Dermis blood vessel endothelial cell (primary cell): ENCODE data around the gene FGF18. TPM values are rescaled to one million over a fixed set of nuclear protein-coding genes. Genes with fewer than 3 reads are reported as not detected.

ENCODE experiments used
- DNase-seq: peaks from one replicate; pipeline ENCODE4 v3.0.0; 2010
- total RNA-seq: library from RNA; depleted of rRNA; stranded (reverse); fragments of >200 nt; gene quantifications from 2 replicates; pipeline ENCODE4 v1.2.3, GENCODE V29; 2014

The FGF18 gene
- total RNA-seq, 1 donor from 2014 or later, result not detected

DNA sequence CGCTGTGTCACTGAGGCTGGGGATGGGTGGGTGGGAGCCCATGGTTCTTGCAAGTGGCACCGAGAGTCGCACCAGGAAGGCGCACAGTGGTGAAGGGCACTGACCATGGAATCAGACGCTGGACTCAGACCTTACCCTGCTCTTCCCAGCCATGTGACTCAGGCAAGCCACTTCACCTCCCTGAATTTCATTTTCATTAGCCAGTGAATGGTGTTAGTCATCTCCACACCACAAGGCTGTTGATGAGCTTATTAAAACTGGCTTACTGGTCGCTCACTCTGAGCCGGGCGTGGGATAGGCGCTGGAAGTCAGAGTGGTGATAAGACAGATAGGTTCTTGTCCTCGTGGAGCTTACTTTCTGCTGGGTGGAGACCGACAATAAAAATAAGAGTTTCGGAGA lies 25.1 kb downstream of the FGF18 start:
- DNase-seq, result no peak

- DNase-seq, result no peak
These were observed 26.4 kb downstream of the FGF18 start for GRCh38 chr5:171445644-171446516.

GRCh38 chr5:171447226-171447625 lies 27.8 kb downstream of the FGF18 start:
- no peak for DNase-seq

- no peak for DNase-seq
These were observed 30.0 kb downstream of the FGF18 start for GRCh38 chr5:171449426-171449825.

DNA sequence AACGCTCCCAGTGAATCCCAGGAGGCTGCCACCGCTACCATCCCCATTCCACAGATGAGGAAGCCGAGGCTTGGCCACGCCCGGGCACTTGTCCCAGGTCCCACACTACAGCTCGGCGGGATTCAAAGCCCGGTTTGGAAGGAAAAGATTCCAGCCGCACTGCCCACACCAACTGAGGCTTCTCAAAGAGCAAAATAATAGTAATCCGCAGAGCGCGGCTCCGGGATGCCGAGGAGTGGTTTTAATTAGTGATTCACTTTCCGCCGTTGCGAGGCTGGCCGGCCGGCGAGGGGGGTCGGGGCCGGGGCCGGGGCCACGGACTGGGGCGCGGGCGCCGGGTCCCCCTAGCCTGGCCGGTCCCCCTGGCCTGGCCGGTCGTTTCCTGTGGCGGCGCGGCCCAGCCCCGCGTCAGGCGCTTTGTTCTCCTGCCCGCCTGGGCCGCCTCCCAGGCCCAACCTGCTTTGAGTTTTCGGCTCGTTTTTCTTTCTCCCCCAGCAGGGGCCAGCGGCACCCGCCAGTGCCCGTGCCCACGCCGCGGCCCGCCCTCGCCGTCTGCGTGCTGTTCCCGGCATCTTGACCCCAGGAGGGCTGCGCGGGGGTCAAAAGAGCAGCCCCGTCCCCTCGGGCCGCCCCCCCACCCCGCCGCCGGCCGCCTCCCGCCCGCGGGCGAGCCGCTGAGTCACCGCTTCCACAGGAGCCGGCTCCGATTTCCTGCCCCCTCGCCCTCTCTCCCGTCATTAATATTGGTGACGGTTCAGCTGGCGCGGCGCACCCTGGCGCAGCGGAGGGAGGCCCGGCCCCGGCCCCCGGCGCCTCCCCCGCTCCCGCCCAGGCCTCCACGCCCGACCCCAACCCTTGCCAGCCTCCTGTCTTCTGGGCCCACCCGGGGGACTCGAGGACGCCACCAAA lies 31.2 kb downstream of the FGF18 start:
- peak; percentile 79 for DNase-seq

DNA sequence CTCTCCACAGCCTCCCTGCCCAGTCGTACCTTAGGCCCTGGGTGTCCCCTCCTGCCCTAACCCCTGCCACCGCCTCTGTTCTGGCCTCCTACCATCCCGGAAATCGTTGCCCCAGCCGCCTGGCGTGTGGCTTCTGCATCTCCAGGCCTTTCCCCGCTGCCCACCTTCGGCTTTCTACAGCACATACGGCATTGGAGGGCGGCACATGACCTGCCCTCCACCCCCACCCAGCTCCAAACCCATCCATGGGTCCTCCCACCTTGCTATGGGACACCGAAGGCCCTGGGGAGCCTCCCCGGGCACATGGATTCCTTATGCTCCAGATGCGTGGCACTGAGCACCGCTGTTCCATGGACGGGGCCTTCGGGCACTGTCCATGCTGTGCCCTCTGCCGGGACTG lies 32.0 kb downstream of the FGF18 start:
- peak; percentile 20 for DNase-seq

- DNase-seq, result no peak
These were observed 33.7 kb downstream of the FGF18 start for GRCh38 chr5:171453056-171453725.

- DNase-seq, result no peak
These were observed 34.5 kb downstream of the FGF18 start for GRCh38 chr5:171453988-171454387.

DNA sequence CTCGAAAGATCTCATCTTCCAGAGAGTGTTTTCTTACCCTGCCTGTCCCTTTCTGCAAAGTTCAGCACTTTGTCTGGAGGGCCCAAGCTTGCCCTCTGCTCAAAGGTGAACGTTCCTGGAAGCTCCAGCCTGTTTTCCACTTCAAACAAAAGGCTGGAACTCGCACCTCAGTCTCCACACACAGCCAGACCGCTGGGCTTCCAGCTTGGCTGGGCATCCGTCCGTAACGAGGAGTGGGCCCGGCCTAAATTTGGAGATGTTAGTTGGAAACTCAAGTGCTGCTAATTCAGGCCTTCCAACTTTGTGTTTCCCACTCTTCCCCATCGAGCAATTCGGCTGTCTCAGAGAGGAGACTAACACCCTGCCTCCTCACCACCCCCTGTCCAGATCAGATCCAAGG lies 35.1 kb downstream of the FGF18 start:
- DNase-seq, result no peak

- no peak for DNase-seq
These were observed 36.1 kb downstream of the FGF18 start for GRCh38 chr5:171455522-171455921.

DNA sequence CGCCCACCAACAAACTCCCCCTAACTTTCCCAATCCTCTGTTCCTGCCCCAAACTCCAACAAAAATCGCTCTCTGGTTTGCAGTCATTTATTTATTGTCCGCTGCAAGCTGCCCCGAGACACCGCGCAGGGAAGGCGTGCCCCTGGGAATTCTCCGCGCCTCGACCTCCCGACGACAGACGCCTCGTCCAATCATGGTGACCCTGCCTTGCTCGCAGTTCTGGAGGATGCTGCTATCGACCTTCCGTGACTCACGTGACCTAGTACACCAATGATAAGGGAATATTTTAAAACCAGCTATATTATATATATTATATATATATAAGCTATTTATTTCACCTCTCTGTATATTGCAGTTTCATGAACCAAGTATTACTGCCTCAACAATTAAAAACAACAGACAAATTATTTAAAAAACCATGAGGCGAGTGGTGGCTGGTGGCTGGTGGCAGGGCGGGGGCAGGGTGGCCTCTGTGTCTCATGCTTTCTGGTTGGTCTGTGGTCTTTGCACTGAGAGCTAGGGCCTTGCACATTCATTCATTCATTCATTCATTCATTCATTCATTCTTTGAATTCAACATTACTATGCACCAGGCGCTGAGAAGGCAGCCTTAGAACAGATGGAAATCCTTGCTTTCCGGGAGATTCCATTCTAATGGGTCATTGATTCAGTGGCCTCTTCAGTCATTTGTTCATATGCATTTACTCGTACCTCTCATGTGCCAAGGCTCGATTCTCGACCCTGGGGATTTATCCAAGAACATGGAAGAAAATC lies 37.9 kb downstream of the FGF18 start:
- no peak for DNase-seq

GRCh38 chr5:171459839-171460238 lies 40.4 kb downstream of the FGF18 start:
- DNase-seq, result no peak

GRCh38 chr5:171462136-171462927 lies 42.9 kb downstream of the FGF18 start:
- DNase-seq, result no peak

DNA sequence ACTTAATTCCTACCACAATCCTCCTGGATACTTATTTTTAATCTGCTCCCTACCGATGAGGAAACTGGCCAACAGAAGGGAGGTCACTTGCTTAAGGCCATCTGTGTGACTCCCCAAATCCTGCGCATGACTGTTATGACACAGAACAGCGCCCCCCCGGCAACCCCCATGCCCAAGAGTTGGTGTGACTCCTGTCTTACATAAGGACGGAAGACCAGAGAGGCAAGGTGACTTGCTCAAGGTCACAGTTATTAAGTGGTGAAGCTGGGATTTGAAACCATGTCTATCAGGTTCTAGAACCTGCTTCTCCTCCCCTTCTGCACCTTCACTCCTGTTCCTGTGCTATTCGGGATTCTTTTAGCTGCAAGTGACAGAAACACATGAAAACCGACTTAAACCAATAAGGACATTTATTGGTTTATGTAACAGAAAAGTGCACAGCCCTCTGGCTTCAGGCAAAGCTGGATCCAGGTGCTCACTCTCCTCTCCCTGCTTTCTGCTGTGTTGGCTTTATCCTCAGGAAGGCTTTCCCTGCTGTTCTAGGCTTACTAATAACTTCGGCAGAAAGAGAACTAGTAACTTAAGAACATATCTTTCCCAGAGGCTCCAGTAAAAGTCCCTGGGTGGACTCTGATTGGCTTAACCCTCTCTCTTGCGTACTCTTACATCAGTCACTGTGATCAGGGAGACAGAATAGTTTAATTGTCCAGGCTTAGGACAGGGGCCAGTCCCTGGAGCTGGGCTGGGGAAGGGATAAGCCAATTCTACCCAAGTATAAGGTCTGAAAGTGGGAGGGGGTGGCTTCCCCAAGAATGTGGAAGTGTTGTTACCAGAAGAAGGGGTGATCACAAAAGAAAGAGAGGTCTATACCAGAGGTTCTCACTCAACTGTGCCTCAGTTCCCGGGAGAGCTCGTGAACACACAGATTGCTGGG lies 43.7 kb downstream of the FGF18 start:
- no peak for DNase-seq

- no peak for DNase-seq
These were observed 44.4 kb downstream of the FGF18 start for GRCh38 chr5:171463862-171464229.

GRCh38 chr5:171464829-171465228 lies 45.4 kb downstream of the FGF18 start:
- no peak for DNase-seq

DNA sequence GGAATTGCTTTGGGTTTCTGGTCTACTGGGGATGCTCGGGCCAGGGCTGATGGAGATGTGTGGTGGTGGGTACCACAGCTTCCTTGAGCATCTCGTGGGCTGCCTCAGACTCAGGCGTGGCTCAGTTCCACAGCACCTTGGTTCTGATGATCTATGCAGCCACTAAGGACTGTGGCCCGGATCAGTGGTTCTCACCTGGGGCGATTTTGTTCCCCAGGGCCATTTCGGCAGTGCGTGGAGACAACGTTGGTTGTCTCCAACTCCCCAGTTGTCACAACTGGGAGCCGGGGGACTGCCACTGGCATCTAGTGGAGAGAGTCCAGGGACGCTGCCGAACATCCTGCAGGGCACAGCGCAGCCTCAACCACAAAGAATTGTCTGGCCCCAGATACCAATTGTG lies 47.7 kb downstream of the FGF18 start:
- no peak for DNase-seq

- no peak for DNase-seq
These were observed 49.9 kb downstream of the FGF18 start for GRCh38 chr5:171469326-171469725.

DNA sequence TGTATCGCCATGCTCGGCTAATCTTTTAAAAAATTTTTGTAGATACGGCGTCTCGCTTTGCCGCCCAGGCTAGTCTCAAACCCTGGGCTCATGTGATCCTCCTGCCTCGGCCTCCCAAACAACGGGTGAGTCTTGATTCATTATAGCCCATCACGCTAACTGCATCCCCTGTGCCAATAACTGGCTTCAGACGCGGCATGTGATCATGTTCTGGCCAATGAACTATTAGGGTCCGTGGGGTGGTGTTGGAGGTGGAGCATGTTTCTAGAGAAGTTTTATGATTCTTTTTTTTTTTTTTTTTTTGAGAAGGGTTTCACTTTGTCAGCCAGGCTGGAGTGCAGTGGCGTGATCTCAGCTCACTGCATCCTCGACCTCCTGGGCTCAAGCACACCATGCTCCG lies 51.0 kb downstream of the FGF18 start:
- no peak for DNase-seq

- no peak for DNase-seq
These were observed 54.9 kb downstream of the FGF18 start for GRCh38 chr5:171474230-171474813.
